ENCODE measurements around the gene LMX1A. TPM values are rescaled to one million over a fixed set of nuclear protein-coding genes. Genes with fewer than 3 reads are reported as not detected.
A peak's percentile ranks its signal among the peaks of the same experiment; 100 is the strongest.

The LMX1A gene
- total and polyA plus RNA-seq, 2 donors (not counting 1 experiment from before 2014, with no cell fraction given) = not detected

- no peak for DNase-seq
- Histone ChIP-seq H3K4me2 (replicated peaks; ENCODE audit: low read depth, low read length, poor library complexity, severe bottlenecking) (peak overlapping the region; percentile 67), H3K79me2 (ENCODE audit: control insufficient read depth, insufficient read depth, low read length) (no peaks in the 10 kb centered on the region), H3K4me1 (ENCODE audit: control insufficient read depth in 2 of 2, insufficient read depth in 2 of 2, low read length in 2 of 2) (peaks cover 15 to 26% of the 10 kb centered on the region in 2 donors), H3K27me3 (replicated peaks in 1 of 4; ENCODE audit: control extremely low read depth in 1 of 4, control insufficient read depth in 3 of 4, insufficient read depth in 4 of 4, low read length in 3 of 4) (peaks cover 0 to 44% (median 41%) of the 10 kb centered on the region in 4 experiments), H3K36me3 (replicated peaks in 1 of 2; ENCODE audit: control extremely low read depth in 1 of 2, control insufficient read depth in 1 of 2, extremely low read depth in 1 of 2, insufficient read depth in 2 of 2, low read length in 1 of 2) (no peaks in the 10 kb centered on the region), H3K9ac (ENCODE audit: low read length) (peak overlapping the region; percentile 29), H3K4me3 (ENCODE audit: control extremely low read depth in 1 of 5, extremely low read depth in 1 of 5, insufficient read depth in 1 of 5, low read depth in 2 of 5, low read length in 4 of 5) (peak overlapping the region in 2 of 5 experiments; percentile 21 to 40), H3K27ac (ENCODE audit: low read length in 2 of 2) (no peak overlapping the region), H3K9me3 (ENCODE audit: control extremely low read depth in 1 of 3, control insufficient read depth in 2 of 3, insufficient read depth in 1 of 3, low read length in 2 of 3) (peaks cover 0 to 13% (median 0%) of the 10 kb centered on the region in 3 donors), H4K20me1 (ENCODE audit: control insufficient read depth, insufficient read depth, low read length, poor library complexity, severe bottlenecking) (no peaks in the 10 kb centered on the region), H2AFZ (ENCODE audit: insufficient read depth, low read depth, low read length, poor library complexity, severe bottlenecking) (peak overlapping the region; percentile 44)
- POLR2A ChIA-PET = no interaction called here
- 21% methylated on average over 11 of the region's 12 CpGs for WGBS (ENCODE audit: insufficient coverage)
- H3K4me1 Mint-ChIP-seq = peaks cover 18% of the 10 kb centered on the region
- H3K4me3 Mint-ChIP-seq = peak overlapping the region; percentile 61
- no peak overlapping the region for H3K27ac Mint-ChIP-seq
- peaks cover 69% of the 10 kb centered on the region for H3K27me3 Mint-ChIP-seq
- CTCF ChIA-PET = interaction anchor here (3.5 kb wide), 1 partner anchor 9 kb away, joined by 20 read pairs; no protein-coding TSS in a partner anchor
- intact Hi-C loops (cut with micrococcal nuclease) = no loop called here
- no peaks in the 10 kb centered on the region for H3K9me3 Mint-ChIP-seq (ENCODE audit: insufficient read depth)
- TF ChIP-seq, protein P1, sequence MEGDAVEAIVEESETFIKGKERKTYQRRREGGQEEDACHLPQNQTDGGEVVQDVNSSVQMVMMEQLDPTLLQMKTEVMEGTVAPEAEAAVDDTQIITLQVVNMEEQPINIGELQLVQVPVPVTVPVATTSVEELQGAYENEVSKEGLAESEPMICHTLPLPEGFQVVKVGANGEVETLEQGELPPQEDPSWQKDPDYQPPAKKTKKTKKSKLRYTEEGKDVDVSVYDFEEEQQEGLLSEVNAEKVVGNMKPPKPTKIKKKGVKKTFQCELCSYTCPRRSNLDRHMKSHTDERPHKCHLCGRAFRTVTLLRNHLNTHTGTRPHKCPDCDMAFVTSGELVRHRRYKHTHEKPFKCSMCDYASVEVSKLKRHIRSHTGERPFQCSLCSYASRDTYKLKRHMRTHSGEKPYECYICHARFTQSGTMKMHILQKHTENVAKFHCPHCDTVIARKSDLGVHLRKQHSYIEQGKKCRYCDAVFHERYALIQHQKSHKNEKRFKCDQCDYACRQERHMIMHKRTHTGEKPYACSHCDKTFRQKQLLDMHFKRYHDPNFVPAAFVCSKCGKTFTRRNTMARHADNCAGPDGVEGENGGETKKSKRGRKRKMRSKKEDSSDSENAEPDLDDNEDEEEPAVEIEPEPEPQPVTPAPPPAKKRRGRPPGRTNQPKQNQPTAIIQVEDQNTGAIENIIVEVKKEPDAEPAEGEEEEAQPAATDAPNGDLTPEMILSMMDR (IDR thresholded peaks at IDR 0.05) = no peak
- TF ChIP-seq EZH2 (IDR thresholded peaks at IDR 0.05; ENCODE audit: borderline replicate concordance, insufficient read depth, low read depth, low read length, poor library complexity, severe bottlenecking) = no peak
- ATAC-seq (ENCODE audit: low read depth) = no peak
Observed at GRCh38 chr1:165376811-165377311, 20.3 kb upstream of the LMX1A start.

GRCh38 chr1:165376041-165376810, 19.7 kb upstream of the LMX1A start:
- Histone ChIP-seq H3K36me3 (replicated peaks in 1 of 2; ENCODE audit: control extremely low read depth in 1 of 2, control insufficient read depth in 1 of 2, extremely low read depth in 1 of 2, insufficient read depth in 2 of 2, low read length in 1 of 2) (no peaks in the 10 kb centered on the region), H3K9me3 (ENCODE audit: control extremely low read depth in 1 of 3, control insufficient read depth in 2 of 3, insufficient read depth in 1 of 3, low read length in 2 of 3) (peaks cover 0 to 13% (median 0%) of the 10 kb centered on the region in 3 donors), H3K27ac (ENCODE audit: low read length in 2 of 2) (no peak overlapping the region), H3K4me3 (ENCODE audit: control extremely low read depth in 1 of 5, extremely low read depth in 1 of 5, insufficient read depth in 1 of 5, low read depth in 2 of 5, low read length in 4 of 5) (peak overlapping the region in 2 of 5 experiments; percentile 21 to 40), H3K79me2 (ENCODE audit: control insufficient read depth, insufficient read depth, low read length) (no peaks in the 10 kb centered on the region), H3K4me1 (ENCODE audit: control insufficient read depth in 2 of 2, insufficient read depth in 2 of 2, low read length in 2 of 2) (peaks cover 15 to 31% of the 10 kb centered on the region in 2 donors), H3K27me3 (replicated peaks in 1 of 4; ENCODE audit: control extremely low read depth in 1 of 4, control insufficient read depth in 3 of 4, insufficient read depth in 4 of 4, low read length in 3 of 4) (peaks cover 0 to 43% (median 36%) of the 10 kb centered on the region in 4 experiments), H3K4me2 (replicated peaks; ENCODE audit: low read depth, low read length, poor library complexity, severe bottlenecking) (peak overlapping the region; percentile 67), H2AFZ (ENCODE audit: insufficient read depth, low read depth, low read length, poor library complexity, severe bottlenecking) (peak overlapping the region; percentile 44), H4K20me1 (ENCODE audit: control insufficient read depth, insufficient read depth, low read length, poor library complexity, severe bottlenecking) (no peaks in the 10 kb centered on the region), H3K9ac (ENCODE audit: low read length) (peak overlapping the region; percentile 29)
- peak; percentile 67 for TF ChIP-seq EZH2 (IDR thresholded peaks at IDR 0.05; ENCODE audit: borderline replicate concordance, insufficient read depth, low read depth, low read length, poor library complexity, severe bottlenecking)
- TF ChIP-seq, protein P1 (IDR thresholded peaks at IDR 0.05) = no peak
- peaks cover 20% of the 10 kb centered on the region for H3K4me1 Mint-ChIP-seq
- H3K27ac Mint-ChIP-seq = no peak overlapping the region
- intact Hi-C loops (cut with micrococcal nuclease) = no loop called here
- CTCF ChIA-PET = interaction anchor here (0.8 to 3.5 kb wide), 3 partner anchors 9 to 223 kb away, joined by 3 to 20 read pairs (median 3); no protein-coding TSS in a partner anchor
- H3K4me3 Mint-ChIP-seq = peak overlapping the region; percentile 61
- 4% methylated on average over 42 of the region's 46 CpGs for WGBS (ENCODE audit: insufficient coverage)
- POLR2A ChIA-PET = no interaction called here
- no peak for DNase-seq
- H3K9me3 Mint-ChIP-seq (ENCODE audit: insufficient read depth) = no peaks in the 10 kb centered on the region
- peak; percentile 10 for ATAC-seq (ENCODE audit: low read depth)
- H3K27me3 Mint-ChIP-seq = peaks cover 70% of the 10 kb centered on the region

All from B cell (primary cell).